NCI-H2107 treated with DMSO at 0.1 percent for 48 hours (cell line): Measurements from ENCODE around the gene VCL.
"Not testable (repeated sequence)": the region's sequence is repeated elsewhere in the genome, so short reads cannot be mapped to it uniquely, and the experiment has no call there.

Source experiments
- DNase-seq: peaks from one replicate; lab custom pipeline; 2025; ENCODE audit not compliant: unreplicated experiment; lab: John Stamatoyannopoulos, UW

VCL gene

DNA sequence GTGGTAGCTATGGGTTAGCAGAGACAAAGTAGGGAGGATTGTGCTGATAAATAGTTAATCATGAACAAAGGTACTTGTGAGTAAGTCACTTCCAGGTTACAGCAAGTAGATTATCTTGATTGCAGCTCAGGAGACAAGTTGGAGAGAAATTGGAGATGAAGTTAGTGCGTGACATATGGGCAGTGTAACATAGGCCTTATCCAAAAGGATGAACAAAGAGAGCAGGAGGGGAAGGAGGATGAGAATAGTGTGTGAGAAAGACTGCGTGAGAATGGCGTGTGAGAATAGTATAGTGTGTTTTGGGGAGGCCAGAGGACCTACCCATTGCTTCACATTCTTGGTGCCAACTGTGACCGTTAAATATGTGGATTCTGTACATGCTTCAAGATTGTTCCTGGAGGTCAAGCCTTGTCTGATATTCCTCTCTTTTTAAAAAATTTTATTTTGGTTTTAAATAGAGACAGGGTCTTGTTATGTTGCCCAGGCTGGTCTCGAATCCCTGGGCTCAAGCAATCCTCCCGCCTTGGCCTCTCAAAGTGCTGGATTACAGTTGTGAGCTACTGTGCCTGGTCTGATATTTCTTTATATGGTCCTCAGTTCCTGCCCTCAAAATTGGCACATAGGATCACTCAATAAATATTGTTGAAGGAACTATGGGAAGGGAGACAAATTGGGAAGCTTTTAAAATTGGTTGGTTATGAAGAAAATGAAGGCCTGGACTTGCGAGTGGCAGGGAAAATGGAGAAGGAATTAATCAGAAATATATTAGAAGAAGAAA is 3.2 kb downstream of the VCL start:
- no peak for DNase-seq

DNA sequence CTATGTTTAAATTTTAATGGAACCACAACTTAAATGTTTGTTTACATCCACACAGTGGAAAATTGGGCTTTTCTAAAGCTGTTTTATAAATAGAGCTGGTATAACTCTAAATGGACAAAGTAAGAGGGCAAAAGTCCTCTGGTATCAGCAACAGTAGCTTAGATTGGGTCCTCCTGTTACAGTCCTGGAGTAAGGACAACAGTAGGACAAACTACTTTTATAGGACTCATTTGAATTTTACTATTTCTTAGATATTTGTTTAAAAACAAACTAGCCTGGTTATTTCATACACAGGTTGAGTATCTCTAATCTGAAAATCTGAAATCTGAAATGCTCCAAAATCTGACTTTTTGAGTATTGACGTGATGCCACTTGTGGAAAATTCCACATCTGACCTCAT is 8.4 kb downstream of the VCL start:
- DNase-seq, result no peak

DNA sequence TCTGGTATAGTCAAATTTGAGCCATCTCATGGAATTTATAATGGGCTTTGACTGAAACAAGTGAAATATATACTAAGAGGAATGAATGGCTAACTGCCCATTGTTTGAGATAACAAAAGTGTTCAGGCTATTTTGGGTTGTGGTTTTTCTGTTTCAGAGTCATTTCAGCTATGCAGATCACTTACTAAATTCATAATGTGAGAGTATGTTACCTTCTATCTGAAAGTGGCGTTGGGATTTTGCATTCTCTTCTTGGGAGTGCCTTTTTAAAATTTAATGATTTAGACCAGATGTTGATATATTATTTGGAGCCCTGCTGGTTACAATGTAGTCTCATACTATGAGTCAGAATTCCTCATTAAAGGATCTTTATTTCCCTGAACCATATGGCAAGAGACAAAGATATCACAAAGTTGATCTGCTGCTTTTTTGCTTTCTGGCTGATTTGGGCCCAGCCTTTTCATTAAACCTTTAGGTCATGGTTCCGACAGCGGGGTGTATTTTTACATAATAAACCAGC is 10.4 kb downstream of the VCL start:
- DNase-seq, result no peak

DNA sequence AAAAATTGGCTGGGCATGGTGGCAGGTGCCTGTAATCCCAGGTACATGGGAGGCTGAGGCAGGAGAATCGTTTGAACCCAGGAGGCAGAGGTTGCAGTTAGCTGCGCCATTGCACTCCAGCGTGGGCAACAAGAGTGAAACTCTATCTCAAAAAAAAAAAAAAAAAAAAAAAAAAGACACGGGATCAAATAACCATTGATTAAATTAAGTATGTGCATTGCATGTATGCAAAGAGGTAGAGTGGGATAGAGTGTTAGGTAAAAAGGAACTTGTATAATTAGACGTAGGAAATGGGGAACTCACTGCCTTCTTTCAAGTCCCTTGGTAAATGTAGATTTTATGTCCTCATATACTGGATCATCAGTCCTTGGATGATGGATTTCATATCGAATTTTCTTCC is 13.1 kb downstream of the VCL start:
- DNase-seq, result no peak

DNA sequence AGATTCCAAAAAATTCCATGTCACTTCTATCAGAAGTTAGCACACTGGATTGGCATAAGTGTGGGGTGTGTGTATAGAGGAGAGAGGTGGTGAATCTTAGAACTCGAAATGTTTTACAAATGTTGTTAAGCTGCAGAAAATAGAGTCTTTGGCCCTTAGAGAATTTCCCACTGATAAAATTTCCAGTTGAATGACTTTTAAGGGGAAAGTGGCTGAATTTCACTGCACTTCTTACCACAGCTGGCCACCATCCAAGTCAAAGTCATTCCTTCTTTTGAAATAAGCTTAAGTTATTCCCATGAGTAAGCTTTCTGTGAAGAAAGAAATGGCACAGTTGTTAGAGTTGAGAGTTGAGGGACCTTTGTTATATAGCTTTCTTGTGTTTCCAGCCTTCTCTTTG is 13.9 kb downstream of the VCL start:
- DNase-seq, result no peak

DNA sequence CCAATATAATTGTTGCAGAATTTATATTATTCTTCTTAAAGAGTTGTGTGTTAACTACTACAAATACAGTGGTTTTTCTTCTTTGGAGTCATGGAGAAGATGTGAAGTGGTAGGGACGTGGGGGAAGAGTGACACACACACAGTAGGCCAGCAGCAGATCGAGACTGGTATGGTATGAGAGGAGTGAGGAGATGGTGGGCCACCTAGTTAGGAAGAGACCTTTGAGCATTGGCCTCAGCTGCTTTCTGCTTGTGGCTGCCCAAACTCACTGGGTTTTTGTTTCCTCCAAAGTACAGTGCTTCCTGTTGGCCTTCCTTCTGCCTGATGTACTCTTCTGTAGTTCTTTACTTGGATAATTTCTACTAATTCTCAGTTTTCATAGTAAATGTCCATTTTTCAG is 14.6 kb downstream of the VCL start:
- no peak for DNase-seq

DNA sequence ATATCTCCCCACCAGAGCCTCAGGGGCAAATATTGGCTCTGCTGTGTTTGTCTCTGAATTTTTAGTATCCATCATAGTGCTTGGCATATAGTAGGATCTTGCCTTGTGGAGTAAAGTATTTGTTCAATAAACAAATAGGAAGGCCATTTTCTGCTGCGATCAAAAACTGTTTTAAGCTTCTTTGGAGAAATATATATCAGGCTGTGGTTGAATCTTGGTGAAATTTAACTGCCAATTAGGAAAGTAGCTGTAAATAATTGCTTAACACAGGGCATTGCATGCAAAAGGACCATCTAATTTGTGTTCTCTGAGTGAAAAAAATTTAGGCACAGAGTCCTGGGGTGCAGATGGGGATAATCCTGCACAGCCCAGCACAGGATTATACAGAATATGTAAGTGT is 15.1 kb downstream of the VCL start:
- no peak for DNase-seq

DNA sequence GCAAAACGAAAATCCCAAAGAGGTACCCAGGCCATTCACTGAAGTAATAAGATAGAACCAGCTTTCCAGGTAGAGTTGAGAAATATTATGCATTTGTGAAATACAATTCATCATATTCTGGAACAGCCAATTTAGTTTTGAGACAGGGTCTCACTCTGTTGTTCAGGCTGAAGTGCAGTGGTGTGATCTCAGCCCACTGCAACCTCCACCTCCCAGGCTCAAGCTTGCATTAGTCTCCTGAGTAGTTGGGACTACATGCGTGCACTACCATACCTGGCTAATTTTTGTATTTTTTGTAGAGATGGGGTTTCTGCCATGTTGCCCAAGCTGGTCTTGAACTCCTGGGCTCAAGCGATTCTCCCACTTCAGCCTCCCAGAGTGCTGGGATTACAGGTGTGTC is 16.7 kb downstream of the VCL start:
- not testable (repeated sequence) for DNase-seq

DNA sequence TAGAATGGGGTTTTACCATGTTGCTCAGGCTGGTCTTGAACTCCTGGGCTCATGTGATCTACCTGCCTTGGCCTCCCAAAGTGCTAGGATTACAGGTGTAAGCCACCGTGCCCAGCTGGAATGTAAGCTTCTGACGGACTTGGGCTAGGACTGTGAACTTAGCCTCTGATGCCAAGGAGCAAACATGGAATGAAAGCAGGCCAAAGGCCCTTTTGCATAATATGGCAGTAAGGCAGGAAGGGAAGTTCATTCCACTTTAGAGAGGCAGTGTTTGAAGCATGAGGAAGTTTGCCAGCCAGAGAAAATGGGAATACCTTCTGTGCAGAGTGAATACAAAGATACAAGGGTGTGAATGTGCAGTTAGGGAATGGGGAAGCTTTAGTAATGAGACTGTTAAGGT is 20.3 kb downstream of the VCL start:
- DNase-seq, result no peak

DNA sequence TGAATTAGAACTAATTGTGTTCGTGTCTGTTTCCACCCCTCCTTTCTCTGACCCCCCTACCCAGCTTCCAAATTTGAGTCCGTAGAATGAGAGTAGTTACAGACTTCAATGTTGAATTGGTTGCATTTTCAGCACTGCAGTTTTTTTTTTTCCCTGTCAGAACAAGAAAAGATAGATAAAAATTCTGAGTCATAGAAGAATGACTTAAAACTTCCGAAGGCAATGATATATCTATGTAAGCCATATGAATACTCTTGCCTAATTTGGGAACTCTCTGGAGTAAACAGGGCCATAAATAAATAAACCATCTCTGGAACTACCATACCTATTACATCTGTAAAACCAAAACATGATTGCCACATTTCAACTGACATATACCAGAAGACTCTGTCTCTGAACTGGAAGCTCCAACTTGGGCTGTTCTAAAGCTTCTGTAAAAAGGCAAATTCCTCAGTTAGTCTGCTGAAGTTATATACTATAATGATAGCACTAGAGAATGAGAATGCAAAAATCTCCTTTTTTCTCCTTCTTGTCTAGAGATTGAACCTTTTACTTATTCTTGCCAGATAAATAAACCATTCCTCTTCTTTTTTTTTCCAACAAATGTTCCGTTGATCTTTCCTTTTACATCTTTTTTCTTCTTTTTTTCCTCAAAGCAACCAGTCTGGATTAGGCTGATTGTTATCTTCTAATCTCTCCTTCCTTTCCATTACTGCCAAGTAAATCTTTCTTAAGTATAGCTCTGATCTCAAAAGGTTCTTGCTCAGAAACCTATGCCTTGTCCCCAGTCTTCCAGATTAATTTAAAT is 23.5 kb downstream of the VCL start:
- no peak for DNase-seq

DNA sequence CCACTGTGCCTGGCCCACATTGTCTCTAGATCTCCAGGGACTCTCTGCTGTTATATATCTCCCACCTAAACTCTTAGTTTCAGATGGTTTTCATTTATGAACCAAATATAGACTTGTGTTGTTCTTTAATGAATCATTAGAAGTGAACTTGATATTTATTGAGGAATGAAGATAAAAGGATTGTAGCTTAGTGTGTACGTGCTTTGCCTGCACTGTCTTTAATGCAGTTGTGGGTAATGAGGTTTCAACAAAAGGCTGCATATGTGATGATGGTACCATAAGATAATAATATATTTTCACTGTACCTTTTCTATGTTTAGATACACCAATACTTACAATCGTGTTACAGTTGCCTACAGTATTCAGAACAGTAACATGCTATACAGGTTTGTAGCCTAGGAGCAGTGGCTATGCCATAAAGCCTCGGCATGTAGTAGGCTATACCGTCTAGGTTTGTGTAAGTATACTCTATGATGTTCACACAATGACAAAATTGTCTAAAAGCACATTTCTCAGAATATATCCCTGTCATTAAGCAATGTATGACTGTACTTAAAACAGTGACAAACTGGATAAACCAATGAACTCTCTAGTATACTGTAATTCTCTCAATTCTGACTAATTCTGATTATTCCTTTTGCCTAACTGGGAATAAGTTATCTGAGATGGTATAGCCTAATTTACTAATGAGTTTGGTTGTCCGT is 25.2 kb downstream of the VCL start:
- no peak for DNase-seq

DNA sequence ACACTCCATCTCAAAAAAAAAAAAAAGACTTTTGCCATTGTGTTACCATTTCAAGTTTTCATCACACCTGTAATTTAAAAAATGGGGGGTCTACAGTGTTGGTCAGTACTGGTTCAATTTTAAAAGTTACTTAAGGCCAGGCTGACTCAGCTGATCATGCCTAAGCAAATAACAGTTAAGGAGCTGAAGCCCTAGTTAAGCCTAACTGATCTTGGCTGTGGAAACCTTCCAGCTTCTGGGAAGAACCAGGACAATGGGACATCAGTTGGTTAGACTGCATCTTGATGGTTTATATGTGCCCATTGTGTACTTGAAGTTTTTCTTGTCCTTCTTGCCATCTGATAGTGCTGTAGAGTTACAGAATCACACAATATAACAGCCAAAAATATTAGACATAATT is 26.7 kb downstream of the VCL start:
- DNase-seq, result no peak

DNA sequence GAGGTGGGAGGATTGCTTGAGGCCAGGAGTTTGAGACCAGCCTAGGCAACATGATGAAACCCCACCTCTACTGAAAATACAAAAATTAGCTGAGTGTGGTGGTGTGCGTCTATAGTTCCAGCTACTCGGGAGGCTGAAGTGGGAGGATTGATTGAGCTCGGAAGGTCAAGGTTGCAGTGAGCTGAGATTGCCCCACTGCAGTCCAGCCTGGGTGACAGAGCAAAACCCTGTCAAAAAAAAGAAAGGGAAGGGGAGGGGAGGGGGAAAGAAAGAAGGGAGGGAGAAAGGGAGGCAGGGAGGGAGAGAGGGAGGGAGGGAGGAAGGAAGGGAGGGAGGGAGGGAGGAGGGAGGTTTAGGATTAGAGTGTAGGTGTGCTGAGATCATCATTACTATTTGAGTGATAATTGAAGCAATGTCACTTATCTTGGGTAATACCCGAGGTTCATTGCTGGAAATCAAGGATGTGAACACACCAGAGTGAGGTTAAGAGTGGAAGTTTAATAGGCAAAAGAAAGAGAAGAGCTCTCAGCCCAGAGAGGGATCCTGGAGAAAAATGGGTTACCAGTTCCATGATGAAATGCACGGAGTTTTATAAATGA is 27.6 kb downstream of the VCL start:
- no peak for DNase-seq

DNA sequence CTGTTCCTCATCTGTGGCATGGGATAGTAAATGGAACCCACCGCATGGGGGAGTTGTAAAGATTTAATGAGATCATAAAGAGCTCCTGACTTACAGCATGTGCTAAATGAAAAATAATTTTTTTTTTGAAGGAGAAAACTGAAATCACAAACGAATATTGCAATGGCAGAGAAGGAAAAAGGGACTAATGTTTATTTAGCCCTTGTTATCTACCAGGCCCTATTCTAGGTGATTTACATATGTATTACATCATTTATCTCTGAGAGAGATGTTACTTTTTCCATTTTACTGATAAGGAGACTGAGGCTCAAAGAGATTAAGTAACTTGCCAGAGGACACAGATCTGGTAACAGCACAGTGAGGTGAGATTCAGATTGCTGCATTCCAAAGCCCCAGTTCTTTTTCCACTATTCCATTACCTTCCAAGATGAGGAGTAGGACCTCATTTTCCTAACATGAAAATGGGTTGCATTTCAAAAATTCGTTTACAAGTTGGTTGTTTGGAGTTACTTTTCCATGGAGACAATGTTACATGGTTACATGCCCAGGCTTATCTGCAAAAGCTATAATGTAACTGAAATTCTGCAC is 28.6 kb downstream of the VCL start:
- DNase-seq, result no peak

DNA sequence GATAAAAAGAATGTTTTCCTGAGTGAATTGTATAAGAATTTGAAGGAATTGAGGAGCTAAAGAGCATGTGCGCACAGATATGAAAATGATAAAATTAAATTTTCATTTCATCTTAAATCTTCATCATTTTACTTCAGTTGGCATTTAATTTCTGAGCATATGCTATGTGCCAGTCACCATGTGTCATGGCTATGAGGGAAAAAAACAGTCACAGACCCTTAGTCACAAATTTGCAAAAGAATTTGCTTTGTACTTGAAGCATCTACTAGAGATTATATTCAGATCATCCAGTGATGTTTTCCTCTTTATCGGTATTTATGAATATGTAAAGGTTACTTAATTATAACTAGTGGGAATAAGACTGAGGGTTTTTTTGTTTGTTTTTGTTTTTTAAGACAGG is 29.8 kb downstream of the VCL start:
- DNase-seq, result no peak

DNA sequence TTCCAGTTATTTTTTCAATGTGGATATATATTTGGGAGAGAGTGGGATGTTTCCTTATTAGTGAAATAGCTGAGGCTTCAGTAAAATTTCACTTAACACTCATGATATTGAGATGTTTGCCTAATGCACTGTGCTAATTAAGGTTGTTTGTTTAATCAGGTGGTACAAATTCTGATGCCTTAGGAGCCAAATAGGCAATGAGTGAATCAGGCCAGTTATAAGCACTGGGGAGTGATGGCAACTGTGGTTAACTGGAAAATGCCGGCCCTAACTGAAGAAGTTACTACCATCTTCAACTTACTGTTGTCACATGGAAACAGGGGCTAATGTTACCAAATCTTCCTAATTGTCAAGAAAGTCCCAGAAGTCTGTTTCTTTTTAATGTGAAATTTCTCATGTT is 32.0 kb downstream of the VCL start:
- no peak for DNase-seq

DNA sequence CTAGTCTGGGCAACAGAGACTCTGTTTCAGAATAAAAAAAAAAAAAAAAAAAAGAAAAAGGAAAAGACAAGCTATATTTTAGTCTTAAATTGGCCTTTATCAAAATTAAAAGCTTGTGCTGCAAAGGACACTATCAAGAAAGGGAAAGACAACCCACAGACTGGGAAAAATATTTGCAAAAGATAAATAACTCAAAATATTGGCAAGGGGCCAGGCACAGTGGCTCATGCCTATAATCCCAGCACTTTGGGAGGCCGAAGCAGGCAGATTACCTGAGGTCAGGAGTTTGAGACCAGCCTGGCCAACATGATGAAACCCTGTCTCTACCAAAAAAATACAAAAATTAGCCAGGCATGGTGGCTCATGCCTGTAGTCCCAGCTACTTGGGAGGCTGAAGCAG is 34.3 kb downstream of the VCL start:
- not testable (repeated sequence) for DNase-seq

DNA sequence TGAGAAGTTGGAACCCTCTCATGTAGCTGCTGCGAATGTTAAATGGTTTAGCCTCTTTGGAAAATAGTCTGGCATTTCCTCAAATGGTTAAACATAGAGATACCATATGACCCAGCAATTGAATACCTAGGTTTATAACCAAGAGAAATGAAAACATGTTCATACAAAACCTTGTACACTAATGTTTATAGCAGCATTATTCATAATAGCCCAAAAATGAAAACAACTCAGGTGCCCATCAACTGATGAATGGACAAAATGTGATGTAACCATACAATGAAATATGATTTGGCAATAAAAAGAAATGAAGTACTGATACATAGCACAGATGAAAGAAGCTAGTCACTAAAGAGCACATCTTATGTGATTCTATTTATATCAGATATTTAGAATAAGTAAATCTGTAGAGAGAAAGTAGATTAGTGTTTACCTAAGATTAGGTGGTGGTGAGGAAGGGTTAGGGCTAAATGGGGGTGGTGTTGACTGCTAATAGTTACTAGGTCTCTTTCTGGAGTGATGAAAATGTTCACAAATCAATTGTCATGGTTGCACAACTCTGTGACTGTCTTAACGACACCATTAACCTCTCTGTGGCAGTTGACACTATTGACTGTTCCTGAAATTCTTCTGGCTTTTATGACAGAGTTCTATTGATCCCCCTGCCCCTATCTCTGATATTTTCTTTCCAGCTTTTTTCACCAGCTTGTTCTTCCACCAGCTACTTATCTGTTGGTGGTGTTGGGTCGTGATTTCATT is 35.2 kb downstream of the VCL start:
- no peak for DNase-seq

DNA sequence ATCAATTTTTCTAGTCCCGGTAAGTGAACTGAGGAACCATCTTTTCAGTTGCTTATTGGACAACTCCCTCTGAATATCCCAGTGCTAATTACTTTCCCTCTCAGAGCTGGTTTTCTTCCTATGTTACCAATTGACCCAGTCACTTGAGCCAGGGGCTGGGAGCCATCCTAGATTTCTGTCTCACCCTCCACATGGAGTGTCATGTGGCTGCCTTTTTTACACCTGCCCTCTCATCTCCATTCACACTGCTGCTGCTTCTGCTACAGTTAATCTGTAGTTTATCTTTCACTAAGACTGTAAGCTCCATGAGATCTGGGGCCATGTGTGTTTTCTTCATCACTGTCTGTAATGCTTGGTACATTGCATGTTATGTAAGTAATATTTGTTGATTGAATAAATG is 35.8 kb downstream of the VCL start:
- DNase-seq, result no peak

DNA sequence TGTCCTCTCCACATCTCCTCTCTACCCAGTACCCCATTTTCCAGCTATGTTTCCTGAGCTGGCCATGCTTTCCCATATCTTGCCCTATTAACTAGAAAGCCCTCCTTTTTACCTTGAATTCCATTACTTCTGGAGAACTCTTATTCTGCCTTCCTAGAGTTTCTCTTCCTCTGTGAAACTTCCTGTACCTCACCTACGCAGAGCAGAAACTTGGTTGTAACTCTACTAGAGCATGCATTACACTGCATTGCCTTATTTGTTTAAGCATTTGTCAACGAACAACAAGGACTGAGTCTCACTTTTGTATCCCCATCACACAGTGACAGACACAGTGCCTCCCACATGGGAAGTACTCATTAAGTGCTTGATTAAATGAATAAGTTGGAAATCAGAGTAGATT is 36.4 kb downstream of the VCL start:
- DNase-seq, result no peak
